Astrocyte (in vitro differentiated cells and primary cell): ENCODE data around the gene CREB3L2.

Experiments
- EZH2 ChIP-seq: IDR thresholded peaks from 2 replicates; pipeline ENCODE4 v1.6.1; 2012; ENCODE audit warnings: mild to moderate bottlenecking, low read length, inconsistent platforms; ENCODE audit not compliant: insufficient read depth
- TF ChIP-seq, protein P1 (sequence below): IDR thresholded peaks from 2 replicates; pipeline ENCODE4 v1.5.1; 2011; ENCODE audit warnings: low read depth, mild to moderate bottlenecking, inconsistent platforms, low read length, moderate library complexity; ENCODE audit not compliant: insufficient read depth

DNA sequence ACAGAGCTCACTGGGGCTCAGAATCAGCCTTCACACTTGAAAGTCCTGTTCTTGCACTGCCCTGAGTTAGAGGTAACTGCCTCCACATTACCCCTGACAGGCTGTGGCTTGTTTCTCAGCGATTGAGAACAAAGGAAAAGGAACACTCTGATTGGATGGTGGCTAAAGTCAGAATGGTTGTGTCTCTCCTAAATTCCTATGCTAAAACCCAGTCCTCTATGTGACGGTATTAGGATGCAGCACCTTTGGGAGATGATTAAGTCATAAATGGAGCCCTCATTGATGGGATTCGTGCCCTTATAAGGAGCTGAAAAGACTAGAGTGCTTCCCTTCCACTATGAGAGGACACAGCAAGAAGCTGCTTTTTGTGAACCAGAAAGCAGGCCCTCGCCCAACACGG is 116.2 kb downstream of the CREB3L2 start:
- TF ChIP-seq, protein P1, sequence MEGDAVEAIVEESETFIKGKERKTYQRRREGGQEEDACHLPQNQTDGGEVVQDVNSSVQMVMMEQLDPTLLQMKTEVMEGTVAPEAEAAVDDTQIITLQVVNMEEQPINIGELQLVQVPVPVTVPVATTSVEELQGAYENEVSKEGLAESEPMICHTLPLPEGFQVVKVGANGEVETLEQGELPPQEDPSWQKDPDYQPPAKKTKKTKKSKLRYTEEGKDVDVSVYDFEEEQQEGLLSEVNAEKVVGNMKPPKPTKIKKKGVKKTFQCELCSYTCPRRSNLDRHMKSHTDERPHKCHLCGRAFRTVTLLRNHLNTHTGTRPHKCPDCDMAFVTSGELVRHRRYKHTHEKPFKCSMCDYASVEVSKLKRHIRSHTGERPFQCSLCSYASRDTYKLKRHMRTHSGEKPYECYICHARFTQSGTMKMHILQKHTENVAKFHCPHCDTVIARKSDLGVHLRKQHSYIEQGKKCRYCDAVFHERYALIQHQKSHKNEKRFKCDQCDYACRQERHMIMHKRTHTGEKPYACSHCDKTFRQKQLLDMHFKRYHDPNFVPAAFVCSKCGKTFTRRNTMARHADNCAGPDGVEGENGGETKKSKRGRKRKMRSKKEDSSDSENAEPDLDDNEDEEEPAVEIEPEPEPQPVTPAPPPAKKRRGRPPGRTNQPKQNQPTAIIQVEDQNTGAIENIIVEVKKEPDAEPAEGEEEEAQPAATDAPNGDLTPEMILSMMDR: no peak
- no peak for TF ChIP-seq EZH2
